Activated T-helper 1 cell treated with anti-CD3 and anti-CD28 coated beads, Interleukin-2, amount 50 U/mL, for 16 hours (primary cell): ENCODE data around the gene ADAMTSL3.
"Not testable (repeated sequence)": the region's sequence is repeated elsewhere in the genome, so short reads cannot be mapped to it uniquely, and the experiment has no call there.

Source experiments
- DNase-seq, 2 donors: peaks; one replicate each; pipeline ENCODE4 v3.0.0-alpha.2; 2020; ENCODE audit warnings: low read depth in 1 of 2, low spot score in 1 of 2

ADAMTSL3 gene

DNA sequence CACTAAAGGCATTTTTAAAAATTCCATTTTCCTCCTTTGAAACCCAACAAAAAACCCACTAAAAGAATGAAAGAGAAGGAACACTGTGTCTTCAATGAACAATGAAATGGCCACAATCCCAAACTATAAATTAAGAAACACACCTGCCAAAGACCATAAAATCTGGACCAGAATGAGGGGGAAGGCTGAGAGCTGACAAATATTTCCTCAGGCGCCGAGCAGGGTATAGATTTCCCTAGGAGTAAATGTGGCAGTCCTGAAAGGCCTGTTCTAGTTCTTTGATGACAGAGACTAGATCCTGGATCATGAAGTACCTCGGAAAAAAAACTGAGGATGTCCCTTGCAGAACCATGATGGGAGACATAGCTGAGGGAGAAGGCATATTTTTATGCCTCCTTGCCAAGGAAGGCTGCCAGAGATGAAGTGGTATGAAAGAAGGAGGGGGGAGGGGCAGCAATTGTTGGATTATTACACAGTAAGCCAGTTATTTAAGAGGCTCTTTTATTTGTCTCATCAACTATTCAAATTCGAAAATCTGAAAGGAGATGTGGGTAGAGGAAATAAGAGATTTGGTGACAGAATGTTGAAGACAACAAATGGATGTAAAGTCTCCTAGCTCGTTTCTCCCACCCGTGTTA, 306.4 kb downstream of the ADAMTSL3 start:
- DNase-seq: no peak

DNA sequence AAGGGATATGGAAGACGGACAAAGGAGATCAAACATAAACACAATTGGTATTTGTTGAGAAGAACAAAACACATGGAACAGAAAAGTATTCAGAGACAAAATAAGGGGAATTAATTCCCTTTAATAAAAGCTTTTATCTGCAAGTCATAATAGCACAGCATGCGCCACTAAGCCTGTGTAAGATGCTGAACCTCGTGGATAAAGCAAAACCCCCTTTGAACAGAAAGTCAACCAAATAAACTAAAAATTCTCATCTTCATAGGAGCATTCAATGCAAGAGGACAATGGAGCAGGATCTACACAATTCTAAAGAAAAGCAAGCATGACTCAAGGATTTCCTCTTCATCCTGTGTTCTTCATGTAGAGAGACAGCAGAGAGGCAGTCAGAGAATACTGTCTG, 307.4 kb downstream of the ADAMTSL3 start:
- DNase-seq: no peak

DNA sequence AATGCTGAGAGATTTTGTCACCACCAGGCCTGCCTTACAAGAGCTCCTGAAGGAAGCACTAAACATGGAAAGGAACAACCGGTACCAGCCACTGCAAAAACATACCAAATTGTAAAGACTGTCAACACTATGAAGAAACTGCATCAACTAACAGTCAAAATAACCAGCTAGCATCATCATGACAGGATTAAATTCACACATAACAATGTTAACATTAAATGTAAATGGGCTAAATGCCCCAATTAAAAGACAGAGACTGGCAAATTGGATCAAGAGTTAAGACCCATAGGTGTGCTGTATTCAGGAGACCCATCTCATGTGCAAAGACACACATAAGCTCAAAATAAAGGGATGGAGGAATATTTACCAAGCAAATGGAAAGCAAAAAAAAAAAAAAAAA, 311.0 kb downstream of the ADAMTSL3 start:
- not testable (repeated sequence) for DNase-seq

DNA sequence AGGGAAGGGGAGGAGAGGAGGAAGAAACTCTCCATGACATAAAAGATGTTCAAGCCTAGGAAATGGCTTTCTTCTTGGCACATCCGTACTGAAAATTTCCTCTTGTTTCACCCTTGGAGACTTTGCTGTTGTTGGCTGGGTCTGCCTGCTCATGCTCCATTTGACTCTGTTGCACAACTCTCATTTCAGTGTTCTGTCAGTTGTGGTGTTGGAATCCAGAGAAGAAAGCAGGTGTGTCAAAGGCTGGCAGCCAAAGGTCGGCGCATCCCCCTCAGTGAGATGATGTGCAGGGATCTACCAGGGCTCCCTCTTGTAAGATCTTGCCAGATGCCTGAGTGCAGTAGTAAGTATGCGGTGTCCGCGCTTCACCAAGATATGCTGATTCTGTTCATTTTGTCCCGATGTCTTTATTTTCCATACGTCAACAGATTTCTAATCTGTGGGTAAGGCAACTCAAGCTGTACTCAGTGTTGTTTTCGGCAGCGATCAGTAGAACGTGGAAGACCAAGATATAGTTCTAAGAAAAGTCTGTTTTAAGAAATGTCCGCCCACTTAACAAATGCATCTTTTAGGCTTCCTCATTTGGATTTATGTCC, 316.5 kb downstream of the ADAMTSL3 start:
- DNase-seq: no peak

DNA sequence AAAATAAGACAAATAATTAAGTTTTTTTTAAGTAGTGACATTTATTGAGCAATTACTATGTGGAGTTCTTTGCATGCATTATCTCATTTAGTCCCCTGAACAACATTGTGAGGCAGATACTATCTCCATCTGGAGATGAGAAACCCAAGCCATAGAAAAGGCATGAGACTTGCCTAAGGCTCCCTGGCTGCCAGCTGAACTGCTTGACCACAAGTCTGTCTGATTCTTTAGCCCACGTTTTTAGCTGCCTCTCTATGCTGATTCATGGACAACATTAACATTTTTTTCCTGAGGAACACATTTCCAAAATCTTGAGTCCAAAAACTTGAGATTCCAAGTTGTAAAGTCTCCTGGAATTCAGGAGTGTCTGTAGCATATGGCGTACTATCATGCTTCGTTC, 318.1 kb downstream of the ADAMTSL3 start:
- no peak for DNase-seq

DNA sequence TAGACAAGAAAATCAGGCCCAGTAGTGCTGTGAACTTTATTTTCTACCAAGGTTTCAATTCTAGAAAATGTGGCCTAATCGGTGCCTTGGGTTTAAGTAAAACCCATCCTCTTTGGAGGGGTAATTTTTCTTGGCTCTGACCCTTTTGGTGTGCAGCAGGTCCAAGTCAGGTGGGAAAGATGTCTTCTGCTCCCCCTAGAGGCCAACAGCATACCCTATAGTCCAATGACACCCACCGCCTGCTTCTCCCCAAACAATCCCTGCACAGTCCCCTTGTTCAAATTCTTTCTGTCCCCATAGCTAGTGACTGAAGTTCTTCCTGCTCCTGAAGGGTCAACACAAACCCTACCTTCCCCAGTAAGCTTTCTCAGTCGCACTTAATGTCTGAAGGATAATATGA, 319.9 kb downstream of the ADAMTSL3 start:
- no peak for DNase-seq

DNA sequence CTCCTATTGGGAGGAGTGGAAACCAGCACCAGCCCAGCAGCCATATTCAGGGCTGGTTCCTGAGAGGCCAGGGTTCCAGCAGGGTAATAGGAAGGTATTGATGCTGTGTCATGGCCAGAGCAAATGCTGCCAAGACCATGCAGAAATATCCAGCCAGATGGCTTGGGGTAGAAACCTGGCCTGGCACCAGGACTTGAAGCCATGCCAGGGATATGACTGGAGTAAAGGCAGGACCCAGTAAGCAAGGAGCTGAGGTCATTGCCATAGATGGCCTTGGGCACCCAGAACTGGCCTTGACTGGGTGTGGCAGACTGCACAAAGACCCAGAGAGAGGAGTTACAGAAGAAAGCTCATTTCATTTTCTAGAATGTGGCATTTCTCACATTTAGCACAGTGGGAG, 324.1 kb downstream of the ADAMTSL3 start:
- DNase-seq: no peak

DNA sequence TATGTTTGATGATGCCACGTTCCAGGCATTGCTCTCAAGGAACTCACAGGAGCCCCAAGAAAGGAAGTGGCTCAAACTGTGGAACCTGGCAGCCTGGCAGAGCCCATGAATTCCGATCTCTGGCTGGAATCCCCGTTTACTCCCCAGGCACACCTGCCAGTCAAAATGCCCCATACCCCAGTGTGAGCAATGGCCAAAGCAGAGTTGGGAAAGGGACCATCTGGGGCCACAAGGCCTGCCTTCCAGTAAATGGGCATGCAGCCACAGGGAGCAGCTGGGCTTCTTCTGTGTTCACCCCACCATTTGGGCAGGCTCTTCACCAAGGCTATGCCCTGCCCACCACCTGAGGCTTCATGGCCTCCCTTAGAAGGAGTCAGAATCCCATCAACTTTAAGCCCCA, 324.7 kb downstream of the ADAMTSL3 start:
- no peak for DNase-seq

DNA sequence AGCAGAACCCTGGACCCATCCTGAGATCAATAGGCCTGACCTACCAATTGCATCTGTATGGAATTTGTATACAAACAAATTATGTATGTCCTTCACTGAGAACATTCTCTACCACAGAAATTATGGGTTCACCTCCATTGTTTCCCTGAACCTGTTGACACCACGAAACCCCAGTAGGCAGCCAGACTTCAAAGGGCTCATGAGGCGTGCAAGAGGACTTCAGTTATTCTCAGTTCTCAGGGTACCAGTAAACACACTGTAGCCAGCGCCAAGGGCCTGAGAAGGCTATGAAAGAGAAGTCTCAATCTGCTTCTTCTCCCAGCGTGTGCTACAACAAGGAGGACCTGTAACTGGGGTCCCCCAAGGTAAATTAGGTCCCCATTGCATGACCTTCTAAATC, 326.7 kb downstream of the ADAMTSL3 start:
- DNase-seq: no peak

DNA sequence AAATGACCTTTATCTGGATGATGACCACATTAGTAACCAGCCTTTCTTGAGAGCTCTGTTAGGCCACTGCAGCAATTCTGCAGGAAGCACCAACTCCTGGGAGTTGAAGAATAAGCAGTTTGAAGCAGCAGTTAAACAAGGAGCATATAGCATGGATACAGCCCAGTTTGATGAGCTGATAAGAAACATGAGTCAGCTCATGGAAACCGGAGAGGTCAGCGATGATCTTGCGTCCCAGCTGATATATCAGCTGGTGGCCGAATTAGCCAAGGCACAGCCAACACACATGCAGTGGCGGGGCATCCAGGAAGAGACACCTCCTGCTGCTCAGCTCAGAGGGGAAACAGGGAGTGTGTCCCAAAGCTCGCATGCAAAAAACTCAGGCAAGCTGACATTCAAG, 328.8 kb downstream of the ADAMTSL3 start:
- no peak for DNase-seq

DNA sequence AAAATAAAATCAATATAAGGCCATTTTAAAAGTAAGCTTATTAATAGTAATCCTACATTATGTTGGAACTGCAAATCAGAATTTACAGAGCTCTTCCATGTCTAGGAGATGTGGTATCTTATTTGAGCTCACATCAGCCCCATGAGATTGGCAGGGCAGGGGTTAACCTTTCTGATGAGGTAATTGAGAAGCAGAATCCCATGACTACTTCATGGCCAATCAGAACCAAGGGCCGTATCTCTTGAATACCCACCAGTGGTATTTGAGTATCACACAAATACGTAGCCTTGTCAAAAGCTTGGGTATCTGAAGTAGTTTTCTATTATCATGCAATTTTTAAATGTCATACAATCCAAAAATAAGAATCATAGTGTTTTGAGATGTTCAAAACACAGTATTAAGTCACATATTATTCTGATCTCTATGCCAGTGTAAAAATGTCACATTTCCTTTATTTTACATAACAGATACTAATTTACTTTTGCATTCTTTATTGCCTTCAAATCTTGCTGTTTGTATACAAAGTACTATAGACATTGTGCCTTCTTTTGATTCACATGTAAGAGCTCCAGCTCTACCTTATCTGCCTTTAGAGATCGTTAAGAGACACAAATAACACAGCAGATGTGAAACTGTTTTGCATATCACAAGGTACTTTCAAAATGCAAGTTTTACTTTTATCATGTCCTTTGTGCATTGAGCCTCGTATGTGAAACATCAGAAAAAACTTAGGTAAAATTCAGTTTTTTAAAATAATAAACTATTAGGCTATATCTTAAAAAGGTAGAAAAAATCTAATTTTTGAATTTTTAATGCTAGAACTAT, 329.9 kb downstream of the ADAMTSL3 start:
- DNase-seq: no peak

DNA sequence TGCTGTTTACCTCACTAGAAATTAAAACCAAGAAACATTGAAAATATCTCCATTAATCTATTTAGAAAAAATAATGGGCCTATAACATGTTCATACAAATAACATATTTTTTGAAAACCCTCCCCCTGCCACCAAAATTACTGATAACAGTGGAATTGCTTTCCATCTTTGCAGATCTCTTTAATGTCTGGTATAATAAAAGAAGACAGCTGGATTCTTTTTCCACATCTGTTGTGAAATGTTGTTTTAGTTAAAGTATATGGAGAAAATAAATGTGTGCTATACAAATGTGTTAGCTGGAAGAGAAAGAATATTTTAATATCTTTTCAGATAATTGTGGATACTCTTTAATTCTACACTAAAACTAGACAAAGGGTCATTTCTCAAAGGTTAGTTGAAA, 330.7 kb downstream of the ADAMTSL3 start:
- no peak for DNase-seq

DNA sequence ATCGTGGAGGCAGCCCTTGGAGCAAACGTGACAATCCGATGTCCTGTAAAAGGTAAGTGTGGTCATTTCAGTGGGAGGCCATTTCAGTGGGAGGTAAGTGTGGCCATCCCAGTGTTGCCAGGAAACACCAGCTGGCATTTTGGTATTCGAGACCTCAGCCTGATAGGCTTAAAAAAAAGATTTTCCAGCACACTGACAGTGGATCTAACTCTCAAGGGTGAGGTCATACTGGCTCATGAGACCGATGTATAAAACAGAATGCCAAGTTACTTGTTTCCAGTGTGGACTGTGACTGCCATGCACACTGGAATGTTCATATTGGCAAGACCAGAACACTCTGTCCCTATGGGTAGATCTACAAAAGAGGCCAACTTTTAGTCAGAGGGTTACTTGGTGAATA, 337.2 kb downstream of the ADAMTSL3 start:
- no peak for DNase-seq

DNA sequence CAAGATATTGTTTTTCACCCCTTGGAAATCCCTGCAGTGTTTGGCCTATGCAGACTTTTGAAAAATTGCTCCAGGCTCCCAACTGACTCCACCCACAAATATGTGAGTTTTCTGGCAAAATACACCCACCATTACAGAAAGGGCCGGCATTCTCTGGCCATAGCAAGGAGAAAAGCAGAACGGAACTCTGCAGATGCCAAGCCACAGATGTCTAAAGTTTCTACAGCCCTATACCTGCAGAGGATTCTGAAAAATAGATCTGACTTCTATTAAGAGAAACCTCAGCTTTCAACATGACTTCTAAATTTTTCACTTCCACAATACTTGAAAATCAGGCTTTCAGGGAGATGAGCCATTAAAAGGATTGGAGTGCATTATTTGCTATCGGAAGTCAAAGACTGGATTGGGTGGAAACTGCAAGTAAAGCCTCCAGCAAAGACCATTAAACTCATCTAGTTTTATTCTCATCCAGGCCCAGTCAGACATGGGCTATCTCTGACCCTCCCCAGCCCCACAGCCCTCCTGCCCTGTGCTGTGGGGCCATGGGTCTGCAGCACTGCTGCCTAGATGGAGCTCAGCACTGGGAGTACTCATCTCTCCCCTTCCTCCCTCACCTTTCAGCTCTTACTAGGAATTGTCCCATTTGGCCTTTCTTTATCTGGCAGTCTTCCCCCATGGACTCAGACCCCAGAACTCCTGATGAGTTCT, 338.6 kb downstream of the ADAMTSL3 start:
- DNase-seq: no peak

DNA sequence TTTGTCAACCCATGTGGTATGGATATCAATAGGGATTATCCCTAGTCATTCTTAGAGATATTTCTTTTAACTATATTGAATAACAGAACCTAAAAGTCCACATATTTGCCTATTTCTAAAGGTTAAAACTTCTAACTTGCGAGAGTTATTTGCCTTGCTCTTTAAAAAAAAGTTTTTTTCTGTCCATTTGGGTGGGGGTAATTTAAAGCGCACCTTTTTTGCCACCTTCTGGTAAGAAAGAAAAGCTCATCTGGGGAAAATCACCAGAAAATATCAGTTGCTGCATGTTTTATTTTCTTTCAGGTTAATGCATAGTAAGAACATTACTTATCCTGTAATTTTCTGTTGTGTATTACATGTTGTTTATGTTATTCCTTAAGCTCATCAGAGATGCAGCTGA, 339.7 kb downstream of the ADAMTSL3 start:
- no peak for DNase-seq

DNA sequence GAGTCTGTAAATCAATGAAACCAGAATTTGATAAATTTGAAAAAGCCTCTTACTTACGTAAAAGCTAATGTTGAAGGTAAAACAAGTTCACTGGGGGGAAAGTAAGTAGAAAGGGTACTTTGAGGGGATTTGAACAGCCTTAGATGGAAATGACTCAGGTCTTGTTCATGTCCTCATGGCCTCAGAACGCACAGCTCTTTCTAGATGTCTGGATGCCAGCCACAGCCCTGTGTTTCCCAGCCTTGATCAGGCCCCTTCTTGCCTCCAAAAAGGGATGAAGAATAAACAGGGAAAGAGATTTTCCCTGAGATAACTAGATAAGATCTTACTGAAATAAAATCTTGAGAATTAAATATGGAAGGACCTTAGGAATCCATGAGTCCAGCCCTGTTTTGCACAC, 344.6 kb downstream of the ADAMTSL3 start:
- DNase-seq: no peak

DNA sequence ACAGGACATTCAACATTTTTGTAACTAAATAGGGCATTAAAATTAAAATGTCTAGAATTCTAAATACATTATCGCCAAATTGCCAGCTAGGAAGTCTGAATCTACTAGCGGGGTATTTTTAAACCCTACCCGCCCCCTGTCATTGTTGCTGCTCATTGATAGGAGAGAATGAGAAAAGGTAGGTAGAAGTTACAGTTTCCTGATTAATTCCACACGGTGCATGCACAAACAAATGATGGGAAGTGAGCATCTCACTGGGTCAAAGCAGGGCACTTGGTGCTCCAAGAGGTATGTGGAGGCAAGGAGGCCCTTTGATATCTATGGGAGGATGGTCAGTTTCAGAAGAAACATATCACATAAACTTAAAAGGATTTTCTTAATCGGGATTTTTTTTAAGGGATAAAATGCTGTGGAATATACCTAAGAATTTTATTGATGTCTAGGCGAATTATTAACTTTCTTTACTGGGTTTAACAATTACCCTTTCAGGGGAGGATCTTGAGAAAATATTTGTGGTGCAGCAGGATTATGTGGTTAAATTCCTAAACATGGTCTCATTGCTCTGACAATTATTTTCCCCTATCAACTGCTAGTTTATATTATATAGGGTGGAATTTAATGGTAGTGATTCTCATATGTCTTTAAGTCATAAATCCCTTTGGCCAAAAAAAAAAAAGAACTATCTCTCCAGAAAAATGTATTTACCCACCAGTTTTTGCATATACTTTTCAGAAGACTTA, 345.6 kb downstream of the ADAMTSL3 start:
- no peak for DNase-seq

DNA sequence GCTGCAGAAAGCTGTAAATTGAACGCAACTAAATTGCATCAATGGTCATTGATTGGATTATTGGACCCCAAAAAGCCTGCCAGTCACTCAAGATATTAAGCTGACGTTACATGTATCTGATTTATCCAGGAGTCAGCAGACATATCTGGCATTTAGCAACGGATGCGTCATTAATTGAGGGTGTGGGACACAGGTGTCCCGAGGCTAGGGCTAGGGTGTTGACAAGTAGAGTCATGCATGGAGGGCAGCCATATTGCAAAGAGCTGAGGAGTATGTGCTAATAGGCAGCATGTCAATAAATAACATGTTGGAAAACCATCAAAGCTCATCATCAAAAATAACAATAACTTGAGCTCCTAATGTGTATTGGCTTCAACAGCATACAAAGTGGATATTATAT, 347.1 kb downstream of the ADAMTSL3 start:
- DNase-seq: no peak

DNA sequence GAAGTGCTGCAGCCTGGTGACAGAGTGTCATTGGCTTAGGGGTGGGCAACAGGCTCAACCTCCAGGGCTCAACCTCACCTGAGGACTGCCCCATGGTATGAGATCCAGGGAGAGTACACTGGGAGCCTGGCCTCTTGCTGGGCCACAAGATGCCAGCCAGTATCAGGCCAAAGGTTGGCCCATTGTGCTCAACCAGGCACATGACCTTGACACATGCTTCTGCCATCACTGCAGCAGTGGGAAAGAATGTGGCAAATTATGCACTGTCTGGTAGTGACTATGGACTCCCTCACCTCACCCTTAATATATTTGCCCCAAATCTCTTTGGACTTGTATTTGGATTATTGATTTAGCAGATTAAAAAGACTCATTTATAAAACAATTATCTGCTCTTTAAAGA, 347.7 kb downstream of the ADAMTSL3 start:
- no peak for DNase-seq

DNA sequence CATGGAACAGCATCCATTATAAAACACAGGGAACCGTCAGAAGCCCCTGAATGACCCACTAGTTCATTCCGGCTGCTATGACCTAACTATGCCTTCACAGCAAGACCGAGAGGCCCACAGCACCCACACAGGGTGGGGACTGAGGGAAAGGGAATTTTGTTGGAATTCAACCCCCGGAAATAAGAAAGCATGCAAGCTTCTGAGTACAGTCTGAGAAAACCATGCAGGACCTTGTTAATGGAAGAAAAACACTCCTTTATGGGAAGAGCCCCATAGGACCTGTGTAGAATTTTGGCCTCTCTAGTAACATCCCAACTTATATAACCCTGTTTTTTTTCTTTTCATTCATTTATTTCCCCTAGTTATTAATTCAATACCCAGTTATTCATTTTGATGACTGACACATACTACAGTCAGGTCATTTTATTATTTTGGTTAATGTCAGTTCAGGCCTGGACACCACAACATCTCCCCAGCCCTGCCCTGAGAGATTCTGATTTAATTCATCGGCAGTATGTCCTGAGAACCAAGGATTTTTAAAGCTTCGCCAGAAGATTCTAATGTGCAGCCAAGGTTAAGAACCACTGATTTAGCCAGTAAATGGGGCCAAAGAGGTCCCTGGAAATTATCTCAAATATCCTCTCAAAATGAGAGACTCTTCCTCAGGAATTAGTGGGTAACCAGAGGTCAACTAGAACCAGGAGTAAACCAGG, 350.0 kb downstream of the ADAMTSL3 start:
- no peak for DNase-seq

DNA sequence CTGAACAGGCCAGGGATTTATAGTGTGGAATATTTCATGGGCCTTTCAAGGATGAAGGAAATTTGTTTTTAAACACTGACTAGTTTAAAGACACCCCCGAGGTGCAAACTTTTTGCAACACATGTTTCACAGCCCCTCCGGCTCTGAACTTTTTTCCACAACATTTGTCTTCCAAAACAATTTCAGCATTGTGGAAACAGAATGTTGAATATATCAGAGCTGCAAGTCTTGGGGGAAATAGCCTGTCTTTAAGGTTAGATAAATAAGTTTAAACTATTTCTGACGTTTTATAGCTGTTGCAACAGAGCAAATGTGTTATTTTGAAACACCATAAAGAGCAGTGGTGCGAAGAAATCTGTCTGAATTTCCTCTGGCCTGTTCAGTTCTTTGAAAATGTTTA, 352.5 kb downstream of the ADAMTSL3 start:
- DNase-seq: no peak
